SK-N-SH treated with all-trans-retinoic acid at 6 μM for 48 hours (cell line): Measurements from ENCODE around the gene AP1G2.

Experiments used
- ATAC-seq: fragments of 200-7000 bp; cut with Tn5 transposase; 3 replicates; pipeline ENCODE4 v1.9.1; 2020; ENCODE audit warnings: mild to moderate bottlenecking, moderate library complexity
- ARNTL ChIP-seq: fragments of 450-650 bp; formaldehyde crosslinking; IDR thresholded peaks from 2 replicates; pipeline ENCODE4 v1.5.0; 2020; ENCODE audit warnings: low read depth, mild to moderate bottlenecking, moderate library complexity, borderline replicate concordance
- BACH2 ChIP-seq: fragments of 250-450 bp; sonication (Bioruptor Pico); IDR thresholded peaks from 2 replicates; pipeline ENCODE4 v1.9.0; 2021; ENCODE audit warnings: mild to moderate bottlenecking, borderline replicate concordance
- CREB5 ChIP-seq: fragments of 250-450 bp; sonication (Bioruptor Pico); IDR thresholded peaks from 2 replicates; pipeline ENCODE4 v1.5.1; 2020; ENCODE audit warnings: low read depth, mild to moderate bottlenecking, moderate library complexity
- CSDC2 ChIP-seq: fragments of 250-450 bp; sonication (Bioruptor Pico); IDR thresholded peaks from 2 replicates; pipeline ENCODE4 v1.5.0; 2020; ENCODE audit warnings: mild to moderate bottlenecking, moderate library complexity
- ESRRG ChIP-seq: fragments of 250-450 bp; sonication (Bioruptor Pico); IDR thresholded peaks from 2 replicates; pipeline ENCODE4 v1.6.1; 2021; ENCODE audit warnings: mild to moderate bottlenecking
- GLIS3 ChIP-seq: fragments of 250-450 bp; sonication (Bioruptor Pico); IDR thresholded peaks from 2 replicates; pipeline ENCODE4 v1.5.0; 2020; ENCODE audit warnings: mild to moderate bottlenecking, moderate library complexity
- ISL1 ChIP-seq: fragments of 250-450 bp; sonication (Bioruptor Pico); IDR thresholded peaks from 2 replicates; pipeline ENCODE4 v2.1.2; 2022; ENCODE audit warnings: mild to moderate bottlenecking, moderate library complexity
- OSR1 ChIP-seq: fragments of 250-450 bp; sonication (Bioruptor Pico); IDR thresholded peaks from 2 replicates; pipeline ENCODE4 v1.8.0; 2022; ENCODE audit warnings: moderate library complexity, mild to moderate bottlenecking, inconsistent platforms
- PPARA ChIP-seq: fragments of 250-450 bp; sonication (Bioruptor Pico); IDR thresholded peaks from 2 replicates; pipeline ENCODE4 v1.5.0; 2020; ENCODE audit warnings: mild to moderate bottlenecking, borderline replicate concordance
- RARB ChIP-seq: fragments of 250-450 bp; sonication (Bioruptor Pico); IDR thresholded peaks from 2 replicates; pipeline ENCODE4 v1.8.0; 2021; ENCODE audit warnings: mild to moderate bottlenecking, moderate library complexity
- TCF4 ChIP-seq: fragments of 250-450 bp; sonication (Bioruptor Pico); IDR thresholded peaks from 2 replicates; pipeline ENCODE4 v1.8.0; 2021; ENCODE audit warnings: mild to moderate bottlenecking, moderate library complexity, borderline replicate concordance
- TSHZ2 ChIP-seq: fragments of 250-450 bp; sonication (Bioruptor Pico); IDR thresholded peaks from 2 replicates; pipeline ENCODE4 v1.5.0; 2020; ENCODE audit warnings: mild to moderate bottlenecking, moderate library complexity
- ZC3H10 ChIP-seq: fragments of 250-450 bp; sonication (Bioruptor Pico); IDR thresholded peaks from 2 replicates; pipeline ENCODE4 v1.5.1; 2021; ENCODE audit warnings: mild to moderate bottlenecking, moderate library complexity
- ZFP3 ChIP-seq: fragments of 250-450 bp; sonication (Bioruptor Pico); IDR thresholded peaks from 2 replicates; pipeline ENCODE4 v1.5.0; 2020; ENCODE audit warnings: mild to moderate bottlenecking, moderate library complexity
- ZFP30 ChIP-seq: fragments of 450-650 bp; formaldehyde crosslinking; IDR thresholded peaks from 2 replicates; pipeline ENCODE4 v1.5.0; 2022; ENCODE audit warnings: mild to moderate bottlenecking, moderate library complexity
- ZNF565 ChIP-seq: fragments of 450-650 bp; formaldehyde crosslinking; conservative IDR thresholded peaks from 2 replicates; pipeline ENCODE4 v1.5.0; 2020; ENCODE audit warnings: low read depth, mild to moderate bottlenecking, moderate library complexity
- ZNF70 ChIP-seq: fragments of 450-650 bp; formaldehyde crosslinking; IDR thresholded peaks from 2 replicates; pipeline ENCODE4 v1.5.0; 2020; ENCODE audit warnings: mild to moderate bottlenecking, moderate library complexity
- TF ChIP-seq, protein P1 (sequence below): fragments of 250-450 bp; sonication (Bioruptor Pico); IDR thresholded peaks from 2 replicates; pipeline ENCODE4 v1.8.0; 2020; ENCODE audit warnings: mild to moderate bottlenecking, moderate library complexity, borderline replicate concordance
- TF ChIP-seq, protein P2 (sequence below): fragments of 250-450 bp; sonication (Bioruptor Pico); IDR thresholded peaks from 2 replicates; pipeline ENCODE4 v1.5.1; 2021; ENCODE audit warnings: mild to moderate bottlenecking, moderate library complexity

Gene AP1G2

GRCh38 chr14:23573384-23574015 lies 5.9 kb upstream of the AP1G2 start:
- TF ChIP-seq RARB (CRISPR knock-in tag) (no peak), GLIS3 (no peak), ISL1 (CRISPR knock-in tag) (no peak), OSR1 (CRISPR knock-in tag) (no peak), ZFP3 (no peak), CSDC2 (no peak), PPARA (no peak)
- TF ChIP-seq, protein P1, sequence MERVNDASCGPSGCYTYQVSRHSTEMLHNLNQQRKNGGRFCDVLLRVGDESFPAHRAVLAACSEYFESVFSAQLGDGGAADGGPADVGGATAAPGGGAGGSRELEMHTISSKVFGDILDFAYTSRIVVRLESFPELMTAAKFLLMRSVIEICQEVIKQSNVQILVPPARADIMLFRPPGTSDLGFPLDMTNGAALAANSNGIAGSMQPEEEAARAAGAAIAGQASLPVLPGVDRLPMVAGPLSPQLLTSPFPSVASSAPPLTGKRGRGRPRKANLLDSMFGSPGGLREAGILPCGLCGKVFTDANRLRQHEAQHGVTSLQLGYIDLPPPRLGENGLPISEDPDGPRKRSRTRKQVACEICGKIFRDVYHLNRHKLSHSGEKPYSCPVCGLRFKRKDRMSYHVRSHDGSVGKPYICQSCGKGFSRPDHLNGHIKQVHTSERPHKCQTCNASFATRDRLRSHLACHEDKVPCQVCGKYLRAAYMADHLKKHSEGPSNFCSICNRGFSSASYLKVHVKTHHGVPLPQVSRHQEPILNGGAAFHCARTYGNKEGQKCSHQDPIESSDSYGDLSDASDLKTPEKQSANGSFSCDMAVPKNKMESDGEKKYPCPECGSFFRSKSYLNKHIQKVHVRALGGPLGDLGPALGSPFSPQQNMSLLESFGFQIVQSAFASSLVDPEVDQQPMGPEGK (CRISPR knock-in tag): no peak
- no peak for ATAC-seq

DNA sequence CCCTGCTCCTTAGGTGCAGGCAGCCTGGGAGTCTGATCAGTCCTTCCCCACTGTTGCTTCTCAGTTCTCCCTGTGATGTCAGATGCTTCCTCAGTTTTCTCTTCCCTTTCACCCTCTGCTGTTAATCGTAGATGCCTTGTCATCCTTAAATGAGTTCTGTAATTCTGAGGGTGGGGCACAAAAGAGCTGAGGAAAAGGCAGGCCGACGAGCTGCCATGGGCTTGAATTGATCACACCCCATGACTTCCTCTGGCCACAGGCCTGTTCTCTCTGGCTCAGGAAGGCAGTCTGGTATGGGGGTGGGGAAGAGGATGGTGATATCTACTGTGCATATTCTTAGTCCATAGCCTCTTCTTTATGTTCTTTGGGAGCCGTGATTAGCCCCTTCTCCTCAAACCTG lies 5.2 kb upstream of the AP1G2 start:
- no peak for TF ChIP-seq TSHZ2 (CRISPR knock-in tag)
- no peak for ATAC-seq

GRCh38 chr14:23572524-23572828 lies 4.9 kb upstream of the AP1G2 start:
- no peak for TF ChIP-seq ARNTL (CRISPR knock-in tag)
- TF ChIP-seq TCF4 (CRISPR knock-in tag): no peak
- TF ChIP-seq ESRRG: no peak
- TF ChIP-seq, protein P1 (CRISPR knock-in tag): no peak
- TF ChIP-seq ZNF70: no peak
- no peak for TF ChIP-seq ZNF565 (CRISPR knock-in tag)
- TF ChIP-seq, protein P2, sequence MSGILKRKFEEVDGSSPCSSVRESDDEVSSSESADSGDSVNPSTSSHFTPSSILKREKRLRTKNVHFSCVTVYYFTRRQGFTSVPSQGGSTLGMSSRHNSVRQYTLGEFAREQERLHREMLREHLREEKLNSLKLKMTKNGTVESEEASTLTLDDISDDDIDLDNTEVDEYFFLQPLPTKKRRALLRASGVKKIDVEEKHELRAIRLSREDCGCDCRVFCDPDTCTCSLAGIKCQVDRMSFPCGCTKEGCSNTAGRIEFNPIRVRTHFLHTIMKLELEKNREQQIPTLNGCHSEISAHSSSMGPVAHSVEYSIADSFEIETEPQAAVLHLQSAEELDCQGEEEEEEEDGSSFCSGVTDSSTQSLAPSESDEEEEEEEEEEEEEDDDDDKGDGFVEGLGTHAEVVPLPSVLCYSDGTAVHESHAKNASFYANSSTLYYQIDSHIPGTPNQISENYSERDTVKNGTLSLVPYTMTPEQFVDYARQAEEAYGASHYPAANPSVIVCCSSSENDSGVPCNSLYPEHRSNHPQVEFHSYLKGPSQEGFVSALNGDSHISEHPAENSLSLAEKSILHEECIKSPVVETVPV (CRISPR knock-in tag): no peak
- TF ChIP-seq BACH2 (CRISPR knock-in tag): no peak
- TF ChIP-seq CREB5 (CRISPR knock-in tag): no peak
- no peak for TF ChIP-seq ZC3H10 (CRISPR knock-in tag)
- no peak for TF ChIP-seq ZFP30 (CRISPR knock-in tag)
- no peak for TF ChIP-seq TSHZ2 (CRISPR knock-in tag)
- ATAC-seq: no peak
